Islet of Langerhans (tissue), 1 donor: ENCODE measurements around the gene STK39.
A peak's percentile ranks its signal among the peaks of the same experiment; 100 is the strongest.

Experiments
- FAIRE-seq: peaks from one replicate; lab custom pipeline; 2011; peaks lifted over from hg19 to GRCh38; lab: Jason Lieb, UNC

STK39 gene

GRCh38 chr2:168182550-168183249 is 64.7 kb downstream of the STK39 start:
- no peak for FAIRE-seq

DNA sequence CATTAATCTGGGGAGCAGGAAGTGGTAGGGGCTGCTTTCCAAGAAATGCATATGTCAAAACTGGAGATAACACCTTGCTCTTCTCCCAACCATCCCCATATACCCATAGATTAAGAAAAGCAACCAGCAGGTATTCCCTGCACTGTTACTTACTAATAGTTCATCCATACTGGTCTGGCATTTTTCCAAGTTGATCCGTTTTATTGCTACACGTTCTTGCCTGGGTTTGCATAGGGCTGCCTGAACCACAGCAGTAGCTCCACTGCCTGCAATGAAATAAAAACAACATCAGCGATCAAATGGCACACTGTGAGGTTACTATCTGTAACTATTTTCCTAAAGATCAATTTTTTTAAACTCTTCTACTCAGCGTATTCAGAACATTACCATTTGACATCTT is 65.6 kb downstream of the STK39 start:
- FAIRE-seq, result no peak

- FAIRE-seq, result peak; percentile 91
These were observed 66.5 kb downstream of the STK39 start for GRCh38 chr2:168180914-168181313.

DNA sequence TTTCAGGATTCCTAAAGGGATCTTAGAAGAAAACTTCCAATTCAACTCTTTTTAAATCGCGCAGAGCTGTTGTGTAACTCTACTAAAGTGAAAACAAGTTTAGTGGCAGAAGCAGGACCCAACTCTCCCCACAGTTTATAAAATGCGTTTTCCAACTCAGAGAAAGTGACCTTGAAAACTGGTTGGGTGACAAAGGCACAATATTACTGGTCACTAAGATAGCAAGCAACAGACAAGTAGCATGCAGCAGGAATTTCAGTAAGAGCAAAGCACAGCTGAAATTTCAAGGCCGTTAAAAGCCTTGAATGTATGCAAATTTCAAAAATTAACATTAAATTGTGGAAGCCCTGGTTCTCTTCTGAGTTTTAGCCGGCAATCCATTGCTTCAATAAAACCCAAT is 66.9 kb downstream of the STK39 start:
- FAIRE-seq, result no peak

DNA sequence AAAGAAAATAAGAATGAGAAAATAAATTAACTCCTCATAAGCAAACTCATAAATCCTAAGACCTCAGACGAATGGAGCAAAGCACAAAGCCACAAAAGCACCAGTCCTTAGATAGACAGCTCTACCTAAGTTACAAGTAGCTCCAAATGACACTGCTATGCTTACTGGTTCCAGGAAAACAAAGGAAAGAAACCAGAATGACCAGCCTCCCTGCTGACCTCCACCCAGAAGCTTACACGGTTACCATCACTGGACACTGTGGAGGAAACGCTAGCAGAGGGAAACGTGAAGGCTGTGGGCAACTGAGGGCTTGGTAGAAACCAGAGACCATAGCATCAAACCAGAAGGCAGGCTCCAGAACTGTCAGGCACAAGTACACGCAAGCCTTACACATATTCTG is 67.8 kb downstream of the STK39 start:
- FAIRE-seq, result no peak

DNA sequence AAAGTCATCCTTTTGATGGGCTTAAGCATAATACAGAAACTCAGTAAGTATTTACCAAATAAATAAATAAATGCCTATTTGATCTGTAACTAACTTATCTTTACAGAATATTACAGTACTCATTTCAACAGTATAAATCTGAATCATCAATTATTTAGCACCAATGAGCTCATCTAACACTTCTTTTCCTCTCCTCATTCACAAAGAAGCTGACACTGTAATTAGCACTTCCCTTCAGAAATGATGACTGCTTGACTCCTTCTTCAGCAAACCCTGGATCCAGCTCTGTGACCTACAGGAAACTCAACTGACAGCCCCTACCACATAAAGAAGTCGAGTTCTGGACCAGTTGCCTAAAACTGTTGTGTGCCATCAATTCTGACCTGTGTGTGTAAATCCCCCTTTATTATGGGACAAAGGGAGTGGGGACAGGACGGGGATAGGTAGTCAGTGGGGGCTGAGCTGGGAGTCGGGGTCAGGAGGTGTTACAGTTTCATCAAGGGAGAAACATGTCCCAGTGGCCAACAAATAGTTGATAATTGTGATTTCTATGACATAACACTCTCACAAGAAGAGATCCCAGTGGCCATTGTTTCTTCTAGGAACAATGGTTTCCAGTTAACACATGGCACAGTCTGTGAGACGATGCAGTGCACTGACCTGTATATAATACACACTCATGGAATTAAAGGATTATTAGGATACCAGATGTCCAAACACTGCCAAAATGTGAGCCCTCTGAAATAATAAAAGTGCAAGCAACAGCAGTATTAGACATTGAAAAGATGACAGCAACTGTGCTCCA is 68.7 kb downstream of the STK39 start:
- FAIRE-seq, result no peak

GRCh38 chr2:168176402-168176801 is 71.0 kb downstream of the STK39 start:
- no peak for FAIRE-seq

GRCh38 chr2:168175469-168175868 is 71.9 kb downstream of the STK39 start:
- no peak for FAIRE-seq

- no peak for FAIRE-seq
These were observed 72.6 kb downstream of the STK39 start for GRCh38 chr2:168174756-168175155.

DNA sequence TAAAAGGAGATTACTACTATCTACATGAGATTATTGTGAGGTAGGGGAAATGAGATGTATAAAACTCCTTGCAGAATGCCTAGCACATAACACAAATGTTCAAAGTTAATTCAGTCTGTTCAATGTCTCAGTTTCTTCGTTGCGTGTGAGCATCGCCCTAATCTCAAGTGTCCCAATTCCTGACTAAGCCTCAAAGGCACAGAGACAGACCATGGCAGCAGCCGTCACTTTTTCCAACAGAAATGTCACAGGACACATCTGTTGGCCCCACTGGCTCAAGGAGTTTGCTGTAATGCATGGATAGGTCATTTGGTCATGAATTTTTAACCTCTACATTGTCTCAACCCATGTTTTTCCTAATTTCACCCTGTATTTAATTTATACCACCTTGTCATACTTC is 75.3 kb downstream of the STK39 start:
- no peak for FAIRE-seq

DNA sequence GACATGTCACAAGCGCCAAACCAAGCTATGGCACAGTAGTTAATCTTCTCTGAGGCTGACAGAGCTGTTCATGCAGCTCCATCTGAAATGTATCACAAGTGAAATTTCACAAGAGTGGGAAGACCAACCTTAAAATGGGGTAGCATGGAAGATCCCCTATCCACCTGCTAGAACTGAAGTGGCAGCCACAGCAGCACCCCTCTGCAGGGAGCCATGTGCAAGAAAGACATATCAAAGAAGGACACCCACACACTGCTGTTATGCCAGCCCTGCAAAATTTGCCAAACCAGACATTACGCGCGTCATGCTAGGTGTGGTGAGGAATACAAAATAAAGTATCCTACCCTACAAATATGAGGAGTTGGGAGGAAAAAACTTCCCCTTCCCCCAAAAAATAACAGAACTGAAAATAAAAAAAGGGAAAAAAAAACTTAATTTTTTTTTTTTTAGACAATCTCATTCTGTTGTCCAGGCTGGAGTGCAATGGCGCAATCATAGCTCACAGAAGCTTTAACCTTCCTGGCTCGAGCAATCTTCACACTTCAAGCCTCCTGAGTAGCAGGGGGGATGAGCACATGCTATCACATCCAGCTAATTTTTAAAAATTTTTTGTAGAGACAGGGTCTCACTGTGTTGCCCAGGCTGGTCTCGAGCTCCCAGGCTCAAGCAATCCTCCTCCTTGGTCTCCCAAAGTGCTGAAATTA is 76.2 kb downstream of the STK39 start:
- FAIRE-seq, result no peak

DNA sequence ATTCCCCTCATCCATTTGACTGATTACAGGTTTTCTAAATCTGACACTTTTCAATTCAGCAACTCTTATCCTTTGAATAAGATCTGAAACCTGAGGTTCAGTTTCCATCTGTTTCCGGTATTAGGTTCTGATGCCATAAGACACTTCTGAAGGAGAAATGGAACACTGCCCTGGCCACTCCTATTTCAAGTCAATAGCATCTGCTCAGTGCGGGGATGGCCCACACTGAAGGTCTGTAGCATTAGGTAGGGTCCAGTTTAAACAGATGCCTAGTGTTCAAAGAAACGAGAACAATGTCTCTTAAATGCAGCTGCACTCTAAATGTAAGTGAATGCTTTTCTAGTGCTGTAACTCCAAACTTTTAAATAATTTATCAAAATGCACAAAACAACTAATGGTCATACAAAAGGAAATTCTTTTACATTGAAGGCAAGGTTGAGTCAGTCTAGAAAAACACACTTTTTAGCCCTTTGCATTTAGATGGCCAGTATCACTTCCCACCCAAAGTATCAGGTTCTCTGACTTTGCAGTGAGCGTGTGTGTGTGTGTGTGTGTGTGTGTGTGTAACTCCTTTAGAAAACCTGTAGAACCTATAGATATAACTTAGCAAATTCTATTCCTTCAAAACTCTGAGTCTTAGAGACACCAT is 78.2 kb downstream of the STK39 start:
- FAIRE-seq, result no peak

DNA sequence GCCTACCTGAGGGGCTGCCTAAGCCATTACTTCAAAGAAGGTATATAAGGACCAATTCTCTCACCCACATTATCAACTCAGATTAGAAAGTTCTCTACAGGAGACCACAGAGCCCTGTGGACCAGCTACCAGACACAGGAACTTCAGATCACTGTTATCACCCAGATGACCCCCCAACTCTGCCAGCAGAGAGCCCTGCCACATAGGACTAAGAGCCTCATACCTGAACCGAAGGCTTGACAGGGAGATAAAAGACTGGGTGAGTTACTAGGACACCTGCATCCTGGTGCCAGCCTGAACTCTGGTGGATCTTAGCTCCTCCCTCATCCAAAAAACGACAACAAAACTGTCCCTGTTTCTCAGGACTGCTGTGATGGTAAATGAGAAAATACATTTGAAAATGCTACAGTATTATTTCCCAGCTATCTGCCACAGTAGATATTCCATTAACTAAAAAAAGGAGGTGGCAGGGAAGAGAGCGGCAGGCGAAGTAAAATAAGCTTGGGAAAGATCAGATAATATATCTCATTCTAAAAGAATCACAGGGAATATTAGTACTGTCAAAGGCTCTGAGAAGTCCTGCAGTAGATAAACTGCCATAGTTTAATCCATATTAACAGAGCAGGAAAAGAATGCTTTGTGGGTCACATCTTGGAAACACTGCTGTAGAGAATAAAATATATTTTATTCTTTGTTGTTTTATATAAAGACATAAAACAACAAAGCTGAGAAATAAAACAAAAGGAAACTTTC is 79.7 kb downstream of the STK39 start:
- no peak for FAIRE-seq

GRCh38 chr2:168166902-168167510 is 80.4 kb downstream of the STK39 start:
- FAIRE-seq, result no peak

DNA sequence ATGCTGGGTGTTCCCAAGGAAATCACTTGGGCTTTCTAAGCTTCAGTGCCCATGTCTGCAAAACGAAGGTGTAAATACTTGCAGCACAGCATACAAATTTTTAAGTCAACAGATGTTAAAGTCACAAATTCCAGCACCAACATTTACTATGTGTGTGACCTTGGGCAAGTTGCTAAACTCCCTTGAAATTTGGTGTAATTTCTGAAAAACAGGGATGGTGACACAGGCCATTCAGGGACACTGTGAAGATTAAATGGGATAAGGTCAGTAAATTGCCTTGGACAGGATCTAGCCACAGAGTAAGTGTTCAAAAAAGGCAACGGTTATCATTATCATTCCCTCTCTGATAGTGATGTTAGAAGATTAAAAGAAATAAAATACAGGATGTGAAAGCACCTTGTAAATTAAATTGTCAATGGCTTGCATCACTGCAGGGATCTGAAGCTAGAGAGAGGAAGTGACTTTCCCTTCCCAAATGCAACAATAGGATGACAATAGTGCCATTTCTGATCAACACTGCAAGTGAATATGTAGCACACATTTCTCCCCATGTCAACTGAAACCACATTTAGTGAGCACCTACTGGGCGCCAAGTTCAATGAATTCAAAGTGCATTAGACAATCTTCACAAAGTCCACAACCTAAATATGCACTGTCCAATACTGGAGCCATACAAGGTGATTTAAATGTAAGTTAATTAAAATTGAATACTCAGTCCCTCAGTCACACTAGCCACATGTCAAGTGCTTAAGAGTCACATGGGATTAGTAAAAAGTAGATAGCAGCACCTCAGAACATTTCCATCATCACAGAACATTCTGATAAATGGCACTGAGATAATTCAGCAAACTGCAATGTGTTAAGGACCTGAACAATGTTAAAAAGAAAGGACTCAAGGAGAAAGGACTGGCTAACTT is 81.2 kb downstream of the STK39 start:
- no peak for FAIRE-seq

- no peak for FAIRE-seq
These were observed 82.0 kb downstream of the STK39 start for GRCh38 chr2:168165397-168165796.

- FAIRE-seq, result no peak
These were observed 86.5 kb downstream of the STK39 start for GRCh38 chr2:168160897-168161296.

GRCh38 chr2:168159754-168160585 is 87.4 kb downstream of the STK39 start:
- no peak for FAIRE-seq

- FAIRE-seq, result no peak
These were observed 88.8 kb downstream of the STK39 start for GRCh38 chr2:168158586-168158985.

- no peak for FAIRE-seq
These were observed 89.5 kb downstream of the STK39 start for GRCh38 chr2:168157926-168158325.
